Measurements from ENCODE around the gene SKP1. TPM values are rescaled to one million over a fixed set of nuclear protein-coding genes. Genes with fewer than 3 reads are reported as not detected.

The SKP1 gene
- polyA plus RNA-seq, 3 donors, result 234 to 627 (median 537) TPM

GRCh38 chr5:134146651-134147518 is 29.9 kb downstream of the SKP1 start:
- no peak overlapping the region for H3K27ac ChIP-seq (ENCODE audit: low read depth, low read length)
- WGBS, 3 donors, result 80 to 89% (median 85%) methylated on average over 4 of the region's 4 CpGs

- 89 to 90% (median 89%) methylated on average over 13 of the region's 13 CpGs for WGBS, 3 donors
- no peak overlapping the region for H3K27ac ChIP-seq (ENCODE audit: low read depth, low read length)
These were observed 30.8 kb downstream of the SKP1 start for GRCh38 chr5:134145779-134146581.

- 59 to 60% (median 59%) methylated on average over 1 of the region's 1 CpG for WGBS, 3 donors
- no peak overlapping the region for H3K27ac ChIP-seq (ENCODE audit: low read depth, low read length)
These were observed 31.6 kb downstream of the SKP1 start for GRCh38 chr5:134145041-134145757.

DNA sequence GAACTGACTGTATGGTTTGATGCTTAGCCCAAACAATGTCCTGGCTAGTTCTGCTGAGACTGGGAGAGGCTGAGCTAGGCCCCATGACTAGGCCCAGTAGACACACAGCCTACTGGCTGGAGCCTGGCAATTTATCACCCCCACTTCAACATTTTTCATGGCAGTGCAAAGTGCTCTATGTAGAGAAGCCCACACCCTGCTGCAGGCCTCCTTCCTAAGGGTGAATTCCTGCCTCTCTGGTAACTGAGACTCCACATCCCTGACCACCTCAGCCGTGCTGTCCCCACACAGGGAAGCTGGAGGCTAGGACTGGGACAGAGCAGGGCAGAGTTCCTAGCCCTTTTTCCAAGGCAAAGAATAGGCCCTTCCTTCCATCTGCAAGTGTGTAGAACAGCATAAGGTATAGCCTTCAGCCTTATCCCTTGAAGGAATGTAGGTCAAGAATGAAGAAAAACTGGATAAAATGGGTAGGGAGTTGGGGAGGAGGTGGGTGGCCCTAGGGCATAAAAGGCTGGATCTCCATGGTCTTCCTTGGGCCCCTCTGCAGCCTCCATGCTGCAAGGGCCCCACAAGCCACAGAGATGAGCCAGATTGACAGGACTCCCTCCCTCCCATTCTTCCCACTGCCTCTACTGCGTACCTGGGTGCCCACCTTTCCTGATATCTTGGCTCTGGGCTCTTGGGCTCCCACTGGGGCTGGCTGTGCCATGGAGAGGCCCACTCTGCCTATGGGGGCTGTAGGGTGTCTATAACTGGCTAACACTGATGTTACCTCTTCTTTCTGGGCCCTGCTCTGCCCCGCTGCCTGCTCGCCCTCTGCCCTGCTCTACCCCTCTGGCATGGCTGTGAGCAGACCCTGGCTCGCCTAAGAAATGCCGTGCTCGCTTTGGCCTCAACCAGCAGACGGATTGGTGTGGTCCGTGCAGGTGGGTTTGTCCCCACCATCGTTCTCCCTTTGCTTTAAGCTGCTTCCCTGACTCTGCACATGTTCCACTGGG is 32.5 kb downstream of the SKP1 start:
- 93 to 97% (median 95%) methylated on average over 10 of the region's 10 CpGs for WGBS, 3 donors
- H3K27ac ChIP-seq (ENCODE audit: low read depth, low read length), result no peak overlapping the region

DNA sequence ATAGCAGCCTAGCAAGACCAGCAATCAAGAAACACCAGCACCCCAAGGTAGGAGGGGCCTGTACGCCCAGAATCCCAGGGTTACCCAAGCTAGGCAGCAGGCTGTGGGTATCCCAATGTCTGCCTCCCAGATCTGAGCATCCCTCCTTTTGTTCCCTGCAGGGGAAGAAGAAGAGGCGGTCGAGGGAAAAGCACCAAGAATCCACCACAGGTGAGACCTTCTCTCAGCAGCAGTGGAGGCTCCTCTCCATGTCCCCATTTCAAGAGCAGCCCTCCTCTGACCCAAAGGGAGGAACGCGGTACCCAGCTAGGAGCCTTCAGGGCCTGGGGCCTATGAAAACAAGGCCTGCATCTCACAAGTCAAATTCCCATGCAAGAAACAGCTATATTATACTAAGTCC is 33.3 kb downstream of the SKP1 start:
- no peak overlapping the region for H3K27ac ChIP-seq (ENCODE audit: low read depth, low read length)
- 85 to 99% (median 98%) methylated on average over 5 of the region's 5 CpGs for WGBS, 3 donors

- WGBS, 3 donors, result 93 to 97% (median 94%) methylated on average over 12 of the region's 12 CpGs
- H3K27ac ChIP-seq (ENCODE audit: low read depth, low read length), result no peak overlapping the region
These were observed 33.9 kb downstream of the SKP1 start for GRCh38 chr5:134142806-134143205.

DNA sequence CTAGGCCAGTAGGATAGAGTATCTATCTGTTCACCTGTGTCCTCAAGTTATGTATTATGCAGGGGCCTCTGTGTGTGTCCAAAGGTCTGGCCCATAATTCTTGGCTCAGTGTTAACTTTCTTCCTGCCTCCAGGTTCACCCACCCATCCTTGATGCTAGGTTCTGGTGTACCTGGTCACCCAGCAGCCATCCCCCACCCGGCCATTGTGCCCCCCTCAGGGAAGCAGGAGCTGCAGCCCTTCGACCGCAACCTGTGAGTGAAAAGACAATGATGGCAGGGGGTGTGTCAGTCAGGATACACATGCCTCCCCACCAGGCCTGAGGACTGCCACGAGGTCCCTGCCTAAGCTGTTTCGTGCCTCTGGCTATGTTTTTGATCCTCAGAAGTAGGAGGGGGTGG is 34.7 kb downstream of the SKP1 start:
- H3K27ac ChIP-seq (ENCODE audit: low read depth, low read length), result no peak overlapping the region
- 72 to 89% (median 82%) methylated on average over 5 of the region's 5 CpGs for WGBS, 3 donors

- 74 to 79% (median 78%) methylated on average over 9 of the region's 9 CpGs for WGBS, 3 donors
- no peak overlapping the region for H3K27ac ChIP-seq (ENCODE audit: low read depth, low read length)
These were observed 35.3 kb downstream of the SKP1 start for GRCh38 chr5:134141331-134142050.

DNA sequence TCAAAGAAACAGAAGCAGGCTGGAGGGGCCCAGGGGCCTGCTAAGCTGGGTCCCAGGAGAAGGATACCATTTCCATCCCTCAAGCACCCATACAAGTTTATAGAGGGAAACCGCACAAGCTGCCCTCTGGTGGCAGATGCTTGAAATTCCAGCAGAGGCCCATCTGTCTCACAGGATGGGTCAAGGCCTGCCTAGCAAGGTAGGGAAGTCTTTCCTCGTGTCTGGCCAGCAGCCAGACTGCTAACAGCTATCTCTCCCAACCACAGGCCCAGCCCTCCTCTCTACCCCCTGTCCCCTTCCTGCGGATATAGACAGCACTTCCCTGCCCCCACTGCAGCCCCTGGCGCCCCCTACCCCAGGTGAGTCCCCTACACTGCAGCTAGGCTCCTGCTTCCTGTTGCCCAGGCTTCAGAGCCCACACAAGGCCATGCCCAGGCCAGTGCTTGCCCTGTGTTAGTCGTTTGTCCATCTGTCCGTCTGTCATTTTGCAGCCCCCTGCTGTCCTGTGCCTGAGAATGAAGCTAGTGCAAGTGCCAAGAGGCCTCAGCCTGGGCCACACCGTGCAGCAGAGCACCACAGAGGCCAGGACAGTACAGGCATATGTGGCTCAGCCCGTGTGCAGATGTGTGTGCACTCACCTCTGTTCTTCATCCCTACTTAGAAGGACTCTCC is 36.1 kb downstream of the SKP1 start:
- no peak overlapping the region for H3K27ac ChIP-seq (ENCODE audit: low read depth, low read length)
- WGBS, 3 donors, result 27 to 32% (median 31%) methylated on average over 8 of the region's 8 CpGs

GRCh38 chr5:134139891-134140469 is 36.8 kb downstream of the SKP1 start:
- no peak overlapping the region for H3K27ac ChIP-seq (ENCODE audit: low read depth, low read length)
- 89 to 92% (median 91%) methylated on average over 8 of the region's 8 CpGs for WGBS, 3 donors

GRCh38 chr5:134139377-134139851 is 37.3 kb downstream of the SKP1 start:
- no peak overlapping the region for H3K27ac ChIP-seq (ENCODE audit: low read depth, low read length)
- WGBS, 3 donors, result 68 to 79% (median 71%) methylated on average over 4 of the region's 4 CpGs

DNA sequence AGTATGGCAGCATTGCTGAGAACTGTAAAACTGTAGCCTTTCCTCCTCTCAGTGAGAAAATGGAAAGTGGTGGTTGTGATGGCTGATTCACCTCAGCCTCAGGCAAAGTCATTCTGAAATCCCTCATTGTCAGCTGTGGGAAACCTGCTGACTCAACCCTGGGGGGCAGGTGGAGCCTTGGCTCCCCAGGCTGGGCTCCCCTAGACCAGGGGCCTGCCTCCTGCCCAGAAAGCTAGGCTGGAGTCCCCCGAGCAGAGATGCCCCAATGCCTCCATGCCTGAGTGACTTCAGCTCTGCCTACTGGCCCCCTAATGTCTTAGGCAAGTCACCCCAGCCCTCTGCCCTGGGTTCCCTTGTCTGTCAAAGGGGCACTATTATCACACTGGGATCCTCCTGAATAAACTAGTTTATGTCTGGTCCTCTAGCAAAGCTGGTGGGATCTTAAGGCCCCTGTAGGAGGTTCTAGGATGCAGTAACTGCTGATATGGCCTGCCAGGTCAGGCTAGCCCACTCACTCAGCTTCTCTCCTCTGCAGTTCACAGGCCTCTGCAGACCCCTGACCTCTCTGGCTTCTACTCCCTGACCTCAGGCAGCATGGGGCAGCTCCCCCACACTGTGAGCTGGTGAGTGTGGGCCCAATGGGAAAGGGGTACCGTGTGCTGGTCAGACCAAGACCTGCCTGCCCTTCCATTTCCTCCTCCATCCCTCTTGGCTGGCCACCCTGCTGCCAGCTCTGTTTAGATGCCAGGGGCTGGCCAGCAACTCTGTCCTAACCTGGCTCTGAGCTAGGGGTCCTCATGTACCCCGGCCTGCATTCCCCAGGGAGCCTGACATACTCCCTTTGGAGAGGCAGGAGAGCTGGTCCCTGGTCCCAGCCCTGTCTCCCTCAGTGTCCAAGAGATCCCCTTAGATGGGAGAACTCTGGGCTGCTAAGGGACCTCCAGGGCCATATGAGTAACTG is 38.1 kb downstream of the SKP1 start:
- 89 to 98% (median 96%) methylated on average over 3 of the region's 3 CpGs for whole genome bisulfite sequencing, 3 donors
- H3K27ac ChIP-seq (ENCODE audit: low read depth, low read length), result no peak overlapping the region

DNA sequence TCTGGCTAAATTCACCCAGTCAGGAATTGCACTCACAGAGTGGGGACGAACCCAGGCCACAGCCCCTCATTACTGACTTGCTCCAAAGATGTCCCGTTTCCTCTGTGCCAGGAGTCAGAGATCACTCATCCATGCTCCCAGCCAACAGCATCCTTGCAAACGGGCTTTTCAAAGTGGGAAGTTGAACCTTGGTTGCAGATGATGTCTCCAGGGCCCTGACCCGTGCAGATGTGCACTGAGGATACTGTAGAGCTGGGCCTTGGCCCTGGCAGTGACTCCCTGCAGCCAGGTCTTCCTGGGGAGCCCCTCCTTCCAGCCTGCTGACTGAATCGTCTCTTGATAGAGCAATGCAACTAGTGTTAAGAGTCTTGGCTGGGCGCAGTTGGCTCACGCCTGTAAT is 40.0 kb downstream of the SKP1 start:
- H3K27ac ChIP-seq (ENCODE audit: low read depth, low read length), result no peak overlapping the region
- WGBS, 3 donors, result 82 to 86% (median 84%) methylated on average over 7 of the region's 7 CpGs

GRCh38 chr5:134136221-134136631 is 40.5 kb downstream of the SKP1 start:
- H3K27ac ChIP-seq (ENCODE audit: low read depth, low read length), result no peak overlapping the region
- WGBS, 3 donors, result 36 to 82% (median 60%) methylated on average over 2 of the region's 2 CpGs

- 91 to 94% (median 93%) methylated on average over 7 of the region's 7 CpGs for WGBS, 3 donors
- H3K27ac ChIP-seq (ENCODE audit: low read depth, low read length), result no peak overlapping the region
These were observed 41.6 kb downstream of the SKP1 start for GRCh38 chr5:134135091-134135655.
